ENCODE measurements around the gene GNG11.
"Not testable (repeated sequence)": the region's sequence is repeated elsewhere in the genome, so short reads cannot be mapped to it uniquely, and the experiment has no call there.

GNG11 gene

DNA sequence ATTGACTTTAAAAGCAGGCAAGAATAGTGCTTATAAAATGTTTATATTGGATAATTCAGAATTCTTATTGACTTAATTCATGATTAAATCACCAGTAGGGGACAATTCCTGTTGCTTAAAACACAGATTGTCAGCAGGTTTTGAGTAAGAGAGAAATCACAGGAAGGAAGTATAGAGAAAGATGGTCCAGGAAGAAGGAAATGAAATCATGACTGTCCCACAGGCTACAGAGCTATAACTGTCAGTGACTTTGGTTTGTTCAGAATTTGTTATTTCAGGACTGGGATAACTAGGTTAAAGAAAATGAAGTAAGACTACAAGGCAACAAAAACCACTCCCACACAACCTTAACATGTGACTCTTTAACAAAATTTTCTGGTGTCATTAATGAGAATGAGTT lies 8.3 kb upstream of the GNG11 start:
- Histone ChIP-seq H2AFZ (ENCODE audit: low read length, unreplicated experiment) (no peak overlapping the region), H3K79me2 (ENCODE audit: control insufficient read depth, insufficient read depth, low read length, unreplicated experiment) (no peaks in the 10 kb centered on the region)

DNA sequence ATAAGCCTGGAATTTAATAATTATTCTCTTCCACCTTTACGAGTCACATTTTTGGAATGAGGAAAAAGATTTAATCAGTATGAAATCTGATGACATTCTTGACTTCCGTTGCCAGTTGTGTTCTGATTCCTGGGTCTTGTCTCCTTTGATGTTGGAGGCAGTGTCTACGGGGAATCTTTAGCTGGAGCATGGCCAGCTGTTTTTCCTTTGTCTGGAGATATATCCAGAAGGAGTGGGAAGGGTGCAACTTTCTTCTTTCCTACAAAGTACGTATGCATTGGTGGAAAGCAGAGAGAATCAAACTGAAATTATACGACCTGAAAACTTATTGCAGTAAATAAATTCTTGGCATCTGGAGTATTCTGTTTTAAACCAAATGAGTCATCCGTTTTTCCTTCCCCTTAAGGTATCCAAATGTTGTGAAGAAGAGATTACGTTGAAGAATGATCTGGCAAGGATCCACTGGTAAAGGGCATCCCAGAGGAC lies 6.9 kb upstream of the GNG11 start:
- H3K4me1 ChIP-seq (ENCODE audit: control insufficient read depth, insufficient read depth, low read length, unreplicated experiment), result peaks cover 13% of the 10 kb centered on the region
- H3K27me3 ChIP-seq (ENCODE audit: insufficient read depth, low read length), result no peaks in the 10 kb centered on the region
- H3K36me3 ChIP-seq (ENCODE audit: insufficient read depth, low read length), result no peaks in the 10 kb centered on the region
- H2AFZ ChIP-seq (ENCODE audit: low read length, unreplicated experiment), result no peak overlapping the region
- H3K4me3 ChIP-seq (ENCODE audit: low read depth, low read length), result peak overlapping the region; percentile 47; the same call in 1 of the 2 replicates
- H3K79me2 ChIP-seq (ENCODE audit: control insufficient read depth, insufficient read depth, low read length, unreplicated experiment), result no peaks in the 10 kb centered on the region
- H3K27ac ChIP-seq (ENCODE audit: low read depth, low read length), result no peak overlapping the region

More for the DNA sequence above, 8.3 kb upstream of the GNG11 start:
- Histone ChIP-seq H3K27me3 (ENCODE audit: insufficient read depth, low read length) (no peaks in the 10 kb centered on the region), H3K4me3 (ENCODE audit: low read depth, low read length) (no peak overlapping the region), H3K36me3 (ENCODE audit: insufficient read depth, low read length) (no peaks in the 10 kb centered on the region), H3K4me1 (ENCODE audit: control insufficient read depth, insufficient read depth, low read length, unreplicated experiment) (peaks cover 13% of the 10 kb centered on the region), H3K27ac (ENCODE audit: low read depth, low read length) (no peak overlapping the region)

DNA sequence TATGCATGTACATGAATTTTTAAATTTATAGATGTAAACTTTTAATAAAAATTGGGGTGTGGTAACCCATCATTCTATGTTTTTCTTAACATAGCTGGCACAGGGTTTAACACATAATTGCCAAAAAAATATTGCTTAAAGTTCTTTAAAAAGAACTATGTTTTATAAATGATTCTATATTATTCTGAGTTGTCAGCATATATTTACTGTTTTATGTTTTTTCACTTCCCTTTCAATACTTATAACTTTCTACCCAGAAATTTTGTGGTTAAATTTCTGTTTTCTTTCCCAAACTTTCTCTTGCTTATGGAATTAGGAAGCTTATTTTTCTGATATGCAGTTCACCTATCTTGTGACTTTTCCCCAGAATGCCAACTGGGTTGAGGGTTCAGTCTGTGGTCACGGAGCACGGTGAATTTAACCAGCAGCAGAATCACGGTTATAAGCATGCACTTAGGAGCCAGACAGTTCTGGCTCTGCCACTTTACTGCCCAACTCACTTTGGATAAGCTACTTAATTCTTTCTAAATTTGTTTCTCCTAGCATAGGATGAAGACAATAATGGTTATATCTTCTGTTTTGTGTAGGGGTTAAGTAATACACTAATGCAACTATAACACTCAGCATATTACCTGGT lies 6.2 kb upstream of the GNG11 start:
- not testable (repeated sequence) for H3K27ac ChIP-seq (ENCODE audit: low read depth, low read length); H3K36me3 ChIP-seq (ENCODE audit: insufficient read depth, low read length); H3K79me2 ChIP-seq (ENCODE audit: control insufficient read depth, insufficient read depth, low read length, unreplicated experiment); H3K27me3 ChIP-seq (ENCODE audit: insufficient read depth, low read length); H3K4me3 ChIP-seq (ENCODE audit: low read depth, low read length); H2AFZ ChIP-seq (ENCODE audit: low read length, unreplicated experiment)
- H3K4me1 ChIP-seq (ENCODE audit: control insufficient read depth, insufficient read depth, low read length, unreplicated experiment), result peaks cover 11% of the 10 kb centered on the region

DNA sequence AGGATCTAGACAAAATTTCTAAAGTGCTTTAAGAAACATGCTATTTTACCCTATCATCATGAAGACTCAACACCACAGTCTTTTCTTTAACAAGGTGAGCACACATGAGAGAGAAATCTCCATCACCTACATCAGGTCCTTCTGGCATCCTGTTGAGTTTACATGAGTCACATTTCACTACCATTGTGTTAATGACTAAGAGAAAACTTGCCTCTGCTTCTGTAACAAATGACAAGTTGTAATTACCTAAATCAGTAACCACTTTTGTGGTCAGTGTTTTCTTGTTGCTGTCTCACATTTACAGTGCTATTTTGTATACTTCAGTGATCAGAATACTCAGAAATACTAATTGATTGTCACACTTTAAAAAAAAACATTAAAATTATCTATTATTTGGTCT lies 5.6 kb upstream of the GNG11 start:
- not testable (repeated sequence) for H3K27ac ChIP-seq (ENCODE audit: low read depth, low read length); H3K79me2 ChIP-seq (ENCODE audit: control insufficient read depth, insufficient read depth, low read length, unreplicated experiment); H3K27me3 ChIP-seq (ENCODE audit: insufficient read depth, low read length); H3K36me3 ChIP-seq (ENCODE audit: insufficient read depth, low read length); H2AFZ ChIP-seq (ENCODE audit: low read length, unreplicated experiment); H3K4me3 ChIP-seq (ENCODE audit: low read depth, low read length)
- H3K4me1 ChIP-seq (ENCODE audit: control insufficient read depth, insufficient read depth, low read length, unreplicated experiment), result peaks cover 13% of the 10 kb centered on the region

DNA sequence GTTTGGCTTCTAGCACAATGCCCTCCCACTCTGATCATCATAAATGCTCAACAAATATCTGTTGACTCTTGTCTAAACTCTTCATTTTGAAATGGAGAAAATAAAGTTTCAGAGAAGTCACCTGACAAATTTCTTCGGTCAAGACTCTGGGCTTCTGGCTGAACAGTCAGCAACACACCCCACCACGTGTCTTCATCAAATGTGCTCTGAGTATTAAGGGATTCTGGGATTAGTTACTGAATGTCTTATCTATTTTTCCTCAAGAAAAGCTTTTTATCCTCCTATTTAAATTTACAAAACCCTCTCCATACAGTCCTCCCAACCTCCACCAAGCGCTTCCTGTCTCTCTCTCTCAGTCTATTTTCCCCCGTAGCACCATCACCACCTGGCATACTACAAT lies 5.2 kb upstream of the GNG11 start:
- H3K4me3 ChIP-seq (ENCODE audit: low read depth, low read length); H3K27ac ChIP-seq (ENCODE audit: low read depth, low read length); H3K27me3 ChIP-seq (ENCODE audit: insufficient read depth, low read length); H3K79me2 ChIP-seq (ENCODE audit: control insufficient read depth, insufficient read depth, low read length, unreplicated experiment); H3K36me3 ChIP-seq (ENCODE audit: insufficient read depth, low read length); H2AFZ ChIP-seq (ENCODE audit: low read length, unreplicated experiment): not testable (repeated sequence)
- H3K4me1 ChIP-seq (ENCODE audit: control insufficient read depth, insufficient read depth, low read length, unreplicated experiment), result peaks cover 15% of the 10 kb centered on the region

DNA sequence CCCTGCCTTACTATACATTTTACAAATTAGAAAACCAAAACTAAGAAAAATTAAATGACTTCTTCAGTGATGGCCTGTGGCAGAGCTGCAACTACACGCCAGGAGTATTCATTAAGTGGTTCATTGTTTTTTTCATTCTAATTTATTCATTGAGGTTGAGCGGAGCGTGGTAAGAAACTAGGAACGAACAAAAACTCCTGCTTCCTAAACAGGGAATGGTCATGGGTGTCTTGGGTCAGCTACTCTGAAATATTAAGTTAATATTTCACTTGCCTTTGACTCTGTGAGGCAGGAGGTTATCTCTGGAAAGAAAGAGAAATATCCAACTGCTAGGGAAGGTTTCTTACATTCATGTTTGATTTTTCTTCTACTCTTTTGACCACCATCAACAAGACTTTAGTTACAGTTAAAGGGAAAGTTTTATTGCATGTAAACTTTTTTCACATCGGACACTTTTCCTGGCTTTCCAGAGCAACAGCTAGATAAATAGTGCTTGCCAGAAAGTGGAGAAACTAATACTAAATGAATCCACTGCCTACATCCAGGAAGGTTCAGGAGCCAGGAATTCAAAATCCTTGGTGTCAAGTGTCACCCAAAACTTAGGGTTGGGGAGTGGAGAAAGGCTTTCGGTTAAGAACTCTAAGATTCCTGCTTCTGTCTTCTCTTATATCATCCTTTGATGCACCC lies 896 bp upstream of the GNG11 start:
- peak overlapping the region; percentile 100 for H3K4me3 ChIP-seq (ENCODE audit: low read depth, low read length)
- H3K4me1 ChIP-seq (ENCODE audit: control insufficient read depth, insufficient read depth, low read length, unreplicated experiment), result peaks cover 17% of the 10 kb centered on the region
- peak overlapping the region; percentile 85 for H2AFZ ChIP-seq (ENCODE audit: low read length, unreplicated experiment)
- H3K27me3 ChIP-seq (ENCODE audit: insufficient read depth, low read length), result no peaks in the 10 kb centered on the region
- H3K36me3 ChIP-seq (ENCODE audit: insufficient read depth, low read length), result 0 out of 2 replicates have a peak, but pooled peaks cover 5% of the 10 kb centered on the region
- H3K27ac ChIP-seq (ENCODE audit: low read depth, low read length), result peak overlapping the region; percentile 86
- peaks cover 37% of the 10 kb centered on the region for H3K79me2 ChIP-seq (ENCODE audit: control insufficient read depth, insufficient read depth, low read length, unreplicated experiment)

DNA sequence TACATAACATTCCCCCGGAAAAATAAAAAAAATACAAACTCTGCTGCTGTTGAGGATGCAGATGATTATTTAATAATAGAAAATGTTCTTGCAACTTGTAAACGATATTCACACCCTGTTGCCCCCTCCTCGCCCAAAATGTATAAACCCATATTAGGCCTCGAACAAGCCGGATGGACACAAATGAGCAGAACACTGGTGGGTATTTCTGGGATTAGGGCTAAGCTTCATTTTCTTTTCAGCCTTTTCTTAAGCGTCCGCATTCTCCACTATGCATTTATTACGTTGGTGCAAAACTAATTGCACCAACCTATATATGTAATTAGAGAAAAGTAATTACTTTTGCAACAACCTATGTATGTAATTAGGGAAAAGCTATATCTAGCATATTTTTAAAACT lies 349 bp upstream of the GNG11 start:
- Histone ChIP-seq H3K4me1 (ENCODE audit: control insufficient read depth, insufficient read depth, low read length, unreplicated experiment) (peaks cover 17% of the 10 kb centered on the region), H3K36me3 (ENCODE audit: insufficient read depth, low read length) (peaks cover 7% of the 10 kb centered on the region), H3K4me3 (ENCODE audit: low read depth, low read length) (peak overlapping the region; percentile 100), H2AFZ (ENCODE audit: low read length, unreplicated experiment) (peak overlapping the region; percentile 85), H3K27me3 (ENCODE audit: insufficient read depth, low read length) (no peaks in the 10 kb centered on the region), H3K79me2 (ENCODE audit: control insufficient read depth, insufficient read depth, low read length, unreplicated experiment) (peaks cover 37% of the 10 kb centered on the region), H3K27ac (ENCODE audit: low read depth, low read length) (peak overlapping the region; percentile 86)

DNA sequence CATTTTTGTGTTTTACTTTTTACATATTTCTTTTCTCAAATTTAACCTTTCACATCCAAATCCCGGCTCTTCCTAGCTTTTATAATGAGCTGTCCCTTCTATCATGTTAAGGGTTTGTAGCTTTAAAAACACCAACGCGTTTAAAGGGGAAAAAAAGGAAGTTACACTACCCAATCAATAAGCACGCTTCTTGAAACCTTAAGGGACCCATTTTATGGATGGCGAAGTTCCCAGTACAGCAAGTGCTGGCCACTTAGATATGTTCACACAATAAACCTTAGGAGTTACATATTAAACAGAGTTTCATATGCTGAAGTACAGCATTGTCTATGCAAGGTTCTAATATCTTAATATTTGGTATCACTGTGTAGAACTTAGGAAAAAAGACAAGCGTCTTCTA lies 1.8 kb downstream of the GNG11 start:
- H3K4me1 ChIP-seq (ENCODE audit: control insufficient read depth, insufficient read depth, low read length, unreplicated experiment), result peaks cover 17% of the 10 kb centered on the region
- peaks cover 37% of the 10 kb centered on the region for H3K79me2 ChIP-seq (ENCODE audit: control insufficient read depth, insufficient read depth, low read length, unreplicated experiment)
- peaks cover 21% of the 10 kb centered on the region for H3K36me3 ChIP-seq (ENCODE audit: insufficient read depth, low read length)
- H3K27me3 ChIP-seq (ENCODE audit: insufficient read depth, low read length), result no peaks in the 10 kb centered on the region
- H3K4me3 ChIP-seq (ENCODE audit: low read depth, low read length), result peak overlapping the region; percentile 100
- peak overlapping the region; percentile 86; the same call in 1 of the 2 replicates for H3K27ac ChIP-seq (ENCODE audit: low read depth, low read length)
- peak overlapping the region; percentile 5 for H2AFZ ChIP-seq (ENCODE audit: low read length, unreplicated experiment)

DNA sequence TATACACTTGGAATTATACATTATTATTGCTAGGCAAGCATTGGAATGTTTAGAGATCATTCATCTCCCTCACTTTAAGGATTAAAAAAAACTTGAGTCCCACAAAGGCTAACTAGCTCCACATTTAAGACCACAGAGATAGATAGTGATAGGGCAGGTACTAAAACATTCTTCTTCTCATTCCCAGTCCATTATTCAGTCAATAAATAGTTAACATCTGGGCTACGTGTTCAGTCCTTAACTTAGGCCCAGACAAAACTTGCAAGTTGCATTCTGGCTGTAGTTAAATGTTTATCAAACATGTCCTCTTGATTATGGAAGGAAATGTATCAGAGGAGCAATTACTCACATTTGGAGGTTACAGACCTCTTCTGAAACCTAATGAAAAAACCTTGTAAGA lies 2.4 kb downstream of the GNG11 start:
- H3K79me2 ChIP-seq (ENCODE audit: control insufficient read depth, insufficient read depth, low read length, unreplicated experiment), result peaks cover 37% of the 10 kb centered on the region
- peak overlapping the region; percentile 5 for H2AFZ ChIP-seq (ENCODE audit: low read length, unreplicated experiment)
- peak overlapping the region; percentile 100 for H3K4me3 ChIP-seq (ENCODE audit: low read depth, low read length)
- H3K27me3 ChIP-seq (ENCODE audit: insufficient read depth, low read length), result no peaks in the 10 kb centered on the region
- H3K4me1 ChIP-seq (ENCODE audit: control insufficient read depth, insufficient read depth, low read length, unreplicated experiment), result peaks cover 17% of the 10 kb centered on the region
- peaks cover 21% of the 10 kb centered on the region for H3K36me3 ChIP-seq (ENCODE audit: insufficient read depth, low read length)
- 0 out of 2 replicates have a peak overlapping the region, but pooled peaks have one; percentile 3 for H3K27ac ChIP-seq (ENCODE audit: low read depth, low read length)

DNA sequence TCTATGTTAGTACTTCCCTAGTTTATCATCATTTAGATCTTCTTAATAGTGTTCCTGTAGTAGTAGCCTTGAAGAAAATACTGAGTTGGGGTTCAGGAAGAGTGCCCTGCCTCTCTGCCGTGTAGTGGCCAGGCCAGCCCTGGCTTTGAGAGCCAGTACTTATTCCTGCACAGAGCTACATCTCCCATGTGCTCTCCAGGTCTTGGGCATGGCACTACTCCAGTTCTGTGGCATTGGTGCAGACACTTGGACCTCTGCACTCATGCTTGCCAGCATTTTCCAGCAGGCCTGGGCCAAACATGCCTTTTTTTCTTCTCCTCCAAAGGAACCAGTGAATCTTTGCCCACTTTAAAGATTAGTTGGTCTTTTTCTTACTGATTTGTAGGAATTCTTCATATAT lies 5.3 kb downstream of the GNG11 start:
- Histone ChIP-seq H2AFZ (ENCODE audit: low read length, unreplicated experiment) (no peak overlapping the region), H3K4me1 (ENCODE audit: control insufficient read depth, insufficient read depth, low read length, unreplicated experiment) (peaks cover 7% of the 10 kb centered on the region), H3K79me2 (ENCODE audit: control insufficient read depth, insufficient read depth, low read length, unreplicated experiment) (peaks cover 34% of the 10 kb centered on the region), H3K27ac (ENCODE audit: low read depth, low read length) (no peak overlapping the region), H3K4me3 (ENCODE audit: low read depth, low read length) (no peak overlapping the region), H3K36me3 (ENCODE audit: insufficient read depth, low read length) (peaks cover 21% of the 10 kb centered on the region), H3K27me3 (ENCODE audit: insufficient read depth, low read length) (no peaks in the 10 kb centered on the region)

DNA sequence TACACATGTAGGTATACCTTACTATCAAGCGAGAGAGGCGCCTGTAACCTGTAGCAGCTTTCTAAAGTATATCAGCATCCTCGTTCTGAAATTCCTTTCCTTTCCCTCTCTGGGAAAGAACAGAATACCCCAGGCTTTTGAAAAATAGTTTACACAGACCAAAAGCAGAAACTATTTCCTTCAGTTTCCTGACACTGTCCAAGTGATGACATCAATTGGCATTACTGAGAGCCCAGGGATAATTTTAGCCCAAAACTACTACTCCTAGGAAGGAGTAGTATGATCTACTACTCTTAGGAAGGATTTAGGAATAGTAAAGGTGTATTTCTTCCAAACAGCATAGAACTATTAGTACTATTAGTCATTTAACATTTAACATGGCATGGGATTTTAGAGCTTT lies 6.0 kb downstream of the GNG11 start:
- no peaks in the 10 kb centered on the region for H3K27me3 ChIP-seq (ENCODE audit: insufficient read depth, low read length)
- H3K27ac ChIP-seq (ENCODE audit: low read depth, low read length), result no peak overlapping the region
- peaks cover 7% of the 10 kb centered on the region for H3K4me1 ChIP-seq (ENCODE audit: control insufficient read depth, insufficient read depth, low read length, unreplicated experiment)
- H2AFZ ChIP-seq (ENCODE audit: low read length, unreplicated experiment), result no peak overlapping the region
- no peak overlapping the region for H3K4me3 ChIP-seq (ENCODE audit: low read depth, low read length)
- H3K36me3 ChIP-seq (ENCODE audit: insufficient read depth, low read length), result peaks cover 21% of the 10 kb centered on the region
- peaks cover 26% of the 10 kb centered on the region for H3K79me2 ChIP-seq (ENCODE audit: control insufficient read depth, insufficient read depth, low read length, unreplicated experiment)
